HCT116 (cell line): ENCODE measurements around the gene CSTPP1.

Source experiments
- POLR2A ChIP-seq: IDR thresholded peaks from 2 replicates; pipeline ENCODE4 v1.7.0; 2011; ENCODE audit warnings: borderline replicate concordance; ENCODE audit not compliant: insufficient read depth, insufficient read length; ENCODE audit errors: extremely low read depth
- YY1 ChIP-seq: IDR thresholded peaks from 2 replicates; pipeline ENCODE4 v1.6.1; 2011; ENCODE audit warnings: low read length, low read depth, moderate library complexity, mild to moderate bottlenecking; ENCODE audit not compliant: insufficient replicate concordance; ENCODE audit errors: extremely low read depth
- TF ChIP-seq, protein P1 (sequence below), 3 experiments: fragments of 200-600 bp in 1 of 3; sonication (generic) in 1 of 3; IDR thresholded peaks in 2 of 3; conservative IDR thresholded peaks in 1 of 3; 2 replicates each; pipeline ENCODE4 v1.5.1; 2012 to 2017; ENCODE audit warnings: low read depth in 2 of 3, low read length in 2 of 3, antibody characterized with exemption in 1 of 3, borderline replicate concordance in 1 of 3, control low read depth in 1 of 3, mild to moderate bottlenecking in 1 of 3, mixed read lengths in 1 of 3, mixed run types in 1 of 3, moderate library complexity in 1 of 3; ENCODE audit not compliant: insufficient read depth in 1 of 3

DNA sequence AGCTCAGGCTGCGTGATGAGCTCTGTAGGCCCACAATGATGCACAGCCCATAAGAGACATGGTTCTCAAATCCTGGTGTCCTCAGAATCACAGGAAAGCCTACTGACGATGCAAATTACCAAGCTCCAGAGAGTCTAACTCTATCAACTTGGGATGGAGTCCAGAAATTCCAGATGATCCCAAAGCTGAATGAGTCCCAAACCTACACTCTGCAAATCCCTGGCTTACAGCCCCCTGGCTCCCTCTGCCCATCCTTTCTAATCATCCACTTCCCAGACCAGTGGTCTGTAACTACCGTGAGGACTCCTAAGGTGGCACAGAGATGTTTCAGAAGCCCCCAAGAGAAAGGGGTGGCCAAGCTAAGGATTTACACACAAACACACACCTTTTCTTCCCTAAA is 226.6 kb downstream of the CSTPP1 start:
- TF ChIP-seq, protein P1, sequence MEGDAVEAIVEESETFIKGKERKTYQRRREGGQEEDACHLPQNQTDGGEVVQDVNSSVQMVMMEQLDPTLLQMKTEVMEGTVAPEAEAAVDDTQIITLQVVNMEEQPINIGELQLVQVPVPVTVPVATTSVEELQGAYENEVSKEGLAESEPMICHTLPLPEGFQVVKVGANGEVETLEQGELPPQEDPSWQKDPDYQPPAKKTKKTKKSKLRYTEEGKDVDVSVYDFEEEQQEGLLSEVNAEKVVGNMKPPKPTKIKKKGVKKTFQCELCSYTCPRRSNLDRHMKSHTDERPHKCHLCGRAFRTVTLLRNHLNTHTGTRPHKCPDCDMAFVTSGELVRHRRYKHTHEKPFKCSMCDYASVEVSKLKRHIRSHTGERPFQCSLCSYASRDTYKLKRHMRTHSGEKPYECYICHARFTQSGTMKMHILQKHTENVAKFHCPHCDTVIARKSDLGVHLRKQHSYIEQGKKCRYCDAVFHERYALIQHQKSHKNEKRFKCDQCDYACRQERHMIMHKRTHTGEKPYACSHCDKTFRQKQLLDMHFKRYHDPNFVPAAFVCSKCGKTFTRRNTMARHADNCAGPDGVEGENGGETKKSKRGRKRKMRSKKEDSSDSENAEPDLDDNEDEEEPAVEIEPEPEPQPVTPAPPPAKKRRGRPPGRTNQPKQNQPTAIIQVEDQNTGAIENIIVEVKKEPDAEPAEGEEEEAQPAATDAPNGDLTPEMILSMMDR (IDR thresholded peaks at IDR 0.05 in 2 of 3, conservative IDR thresholded peaks at IDR 0.05 in 1 of 3; ENCODE audit: borderline replicate concordance in 1 of 3, insufficient read depth in 1 of 3, low read depth in 2 of 3, low read length in 2 of 3), result no peak
- TF ChIP-seq YY1 (no peak), POLR2A (no peak)
